HG03159 (cell line): ENCODE data around the gene ACTR1B.
"Not testable (repeated sequence)": the region's sequence is repeated elsewhere in the genome, so short reads cannot be mapped to it uniquely, and the experiment has no call there.

Source experiments
- ATAC-seq: cut with Tn5 transposase; IDR thresholded peaks from one replicate; pipeline ENCODE4 v1.9.1; 2021; ENCODE audit warnings: mild to moderate bottlenecking, moderate library complexity; ENCODE audit not compliant: unreplicated experiment

The ACTR1B gene

GRCh38 chr2:97663962-97664635 lies at the start of gene ACTR1B:
ACTR1B (minus strand) TSS chr2:97664044; CDS start chr2:97663890, 154 bp downstream.
- peak; percentile 83 for ATAC-seq

- no peak for ATAC-seq
Observed at GRCh38 chr2:97712693-97713295, 49.0 kb upstream of the ACTR1B start.

GRCh38 chr2:97712175-97712574 lies 48.3 kb upstream of the ACTR1B start:
- not testable (repeated sequence) for ATAC-seq

- no peak for ATAC-seq
Observed at GRCh38 chr2:97711394-97711711, 47.5 kb upstream of the ACTR1B start.

- ATAC-seq = no peak
Observed at GRCh38 chr2:97708608-97709007, 44.8 kb upstream of the ACTR1B start.

GRCh38 chr2:97708048-97708380 lies 44.2 kb upstream of the ACTR1B start:
- no peak for ATAC-seq

- no peak for ATAC-seq
Observed at GRCh38 chr2:97707362-97708047, 43.7 kb upstream of the ACTR1B start.

GRCh38 chr2:97706708-97707345 lies 43.0 kb upstream of the ACTR1B start:
- no peak for ATAC-seq

GRCh38 chr2:97706112-97706511 lies 42.3 kb upstream of the ACTR1B start:
- ATAC-seq = no peak

- ATAC-seq = no peak
Observed at GRCh38 chr2:97704989-97705388, 41.1 kb upstream of the ACTR1B start.

- no peak for ATAC-seq
Observed at GRCh38 chr2:97703741-97704140, 39.9 kb upstream of the ACTR1B start.

GRCh38 chr2:97702731-97703470 lies 39.1 kb upstream of the ACTR1B start:
- ATAC-seq = no peak

GRCh38 chr2:97701851-97702465 lies 38.1 kb upstream of the ACTR1B start:
- ATAC-seq = no peak

- no peak for ATAC-seq
Observed at GRCh38 chr2:97701186-97701585, 37.3 kb upstream of the ACTR1B start.

GRCh38 chr2:97699765-97700444 lies 36.1 kb upstream of the ACTR1B start:
- no peak for ATAC-seq

- ATAC-seq = no peak
Observed at GRCh38 chr2:97698530-97698929, 34.7 kb upstream of the ACTR1B start.

- ATAC-seq = peak; percentile 76
Observed at GRCh38 chr2:97697252-97698235, 33.7 kb upstream of the ACTR1B start.

- ATAC-seq = no peak
Observed at GRCh38 chr2:97695744-97696143, 31.9 kb upstream of the ACTR1B start.

GRCh38 chr2:97693476-97693875 lies 29.6 kb upstream of the ACTR1B start:
- no peak for ATAC-seq
